Ramos (cell line): ENCODE results near the gene AQP12B.

Source experiments
- in situ Hi-C: fragments of 300-500 bp; cut with MboI; formaldehyde crosslinking; loops from one replicate; pipeline ENCODE4 v1.14.3; 2022; ENCODE audit warnings: low sequenced_read_pairs; ENCODE audit not compliant: unreplicated experiment

Gene AQP12B

DNA sequence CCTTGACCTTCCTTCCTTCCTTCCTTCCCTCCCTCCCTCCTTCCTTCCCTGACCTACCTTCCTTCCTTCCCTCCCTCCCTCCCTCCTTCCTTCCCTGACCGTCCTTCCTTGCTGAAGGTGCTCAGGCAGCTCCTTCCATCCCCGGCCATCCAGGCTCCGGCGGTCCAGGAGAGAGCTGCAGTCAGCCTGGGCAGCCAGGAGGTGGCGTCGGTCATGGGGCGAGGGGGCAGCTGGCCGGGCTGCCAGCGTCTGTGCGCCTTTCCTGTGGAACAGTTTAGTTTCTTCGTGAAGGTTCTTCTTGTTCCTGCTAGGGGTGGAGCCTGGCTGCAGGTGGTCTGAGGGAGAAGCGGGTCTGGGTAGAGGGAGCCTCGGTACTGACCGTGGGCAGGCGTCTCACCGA, 41.7 kb downstream of the AQP12B start:
- in situ Hi-C loops, result no loop called here

DNA sequence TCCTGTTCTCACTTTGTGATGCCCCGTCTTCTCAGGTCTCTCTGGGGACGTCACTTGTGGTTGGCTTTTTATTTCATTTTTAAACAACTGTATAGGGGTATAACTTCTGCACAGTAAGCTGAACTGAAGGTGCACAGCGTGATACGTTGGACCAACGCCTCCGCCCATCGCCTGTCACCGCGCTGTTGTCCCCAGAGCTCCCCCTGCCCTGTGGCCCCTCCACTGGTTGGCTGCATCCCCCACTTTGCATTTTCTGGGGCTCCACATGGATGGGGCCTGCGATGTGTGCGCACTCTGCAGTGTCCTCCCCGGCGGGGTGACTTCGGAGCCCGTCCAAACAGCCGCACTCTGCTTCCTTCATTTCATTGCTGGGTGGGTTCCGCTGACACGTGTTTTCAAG, 43.1 kb downstream of the AQP12B start:
- in situ Hi-C loops, result no loop called here

- in situ Hi-C loops, result no loop called here
Measured at GRCh38 chr2:240638512-240639160, 44.0 kb downstream of the AQP12B start.

DNA sequence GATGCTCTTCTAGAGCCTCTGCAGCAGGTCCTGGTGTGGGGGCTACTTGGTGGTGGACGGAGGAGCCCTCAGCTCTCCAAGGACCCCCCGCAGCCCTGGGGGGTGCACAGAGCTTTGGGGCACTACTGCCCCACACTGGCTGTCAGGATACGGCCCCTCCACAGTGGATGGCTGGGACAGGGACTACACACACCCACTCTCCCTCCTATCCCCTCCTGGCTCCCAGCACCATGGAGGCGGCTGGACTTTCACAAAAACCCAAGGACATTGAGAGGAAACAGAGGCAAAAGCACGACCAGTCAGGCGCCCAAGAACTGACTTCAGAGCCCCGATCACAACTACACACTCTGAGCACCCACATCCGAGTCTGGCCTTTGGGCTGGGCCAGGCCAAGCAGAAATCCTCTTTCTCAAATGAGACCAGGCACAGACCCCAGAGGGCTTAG, 44.8 kb downstream of the AQP12B start:
- in situ Hi-C loops, result no loop called here

GRCh38 chr2:240637116-240637900, 45.4 kb downstream of the AQP12B start:
- in situ Hi-C loops, result no loop called here

GRCh38 chr2:240636563-240637115, 46.0 kb downstream of the AQP12B start:
- in situ Hi-C loops, result no loop called here

- in situ Hi-C loops, result no loop called here
Measured at GRCh38 chr2:240635998-240636547, 46.6 kb downstream of the AQP12B start.

- in situ Hi-C loops, result no loop called here
Measured at GRCh38 chr2:240635121-240635997, 47.3 kb downstream of the AQP12B start.

GRCh38 chr2:240632306-240632721, 50.4 kb downstream of the AQP12B start:
- in situ Hi-C loops, result no loop called here

- in situ Hi-C loops, result no loop called here
Measured at GRCh38 chr2:240631548-240632305, 51.0 kb downstream of the AQP12B start.

DNA sequence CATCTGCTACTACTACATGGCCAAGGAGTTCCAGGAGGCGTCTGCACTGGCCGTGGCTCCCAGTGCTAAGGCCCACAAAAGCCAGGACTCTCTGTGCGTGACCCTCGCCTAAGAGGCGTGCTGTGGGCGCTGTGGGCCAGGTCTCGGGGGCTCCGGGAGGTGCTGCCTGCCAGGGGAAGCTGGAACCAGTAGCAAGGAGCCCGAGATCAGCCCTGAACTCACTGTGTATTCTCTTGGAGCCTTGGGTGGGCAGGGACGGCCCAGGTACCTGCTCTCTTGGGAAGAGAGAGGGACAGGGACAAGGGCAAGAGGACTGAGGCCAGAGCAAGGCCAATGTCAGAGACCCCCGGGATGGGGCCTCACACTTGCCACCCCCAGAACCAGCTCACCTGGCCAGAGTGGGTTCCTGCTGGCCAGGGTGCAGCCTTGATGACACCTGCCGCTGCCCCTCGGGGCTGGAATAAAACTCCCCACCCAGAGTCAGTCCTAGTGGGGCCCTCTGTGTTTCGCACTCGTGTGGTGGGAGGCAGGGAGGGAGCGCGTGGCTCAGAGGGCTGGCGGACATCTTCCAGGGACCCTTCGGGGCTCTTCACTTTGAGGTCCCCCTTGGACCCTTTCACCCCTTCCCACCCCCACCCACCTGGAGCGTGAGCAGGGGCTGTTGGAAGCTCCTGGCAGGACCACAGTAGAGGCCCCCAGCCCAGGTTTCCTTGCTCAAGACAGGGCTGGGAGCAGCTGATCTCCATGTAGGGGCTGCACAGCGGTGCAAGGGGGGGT, 51.7 kb downstream of the AQP12B start:
- in situ Hi-C loops, result no loop called here

GRCh38 chr2:240629968-240630770, 52.5 kb downstream of the AQP12B start:
- in situ Hi-C loops, result no loop called here

DNA sequence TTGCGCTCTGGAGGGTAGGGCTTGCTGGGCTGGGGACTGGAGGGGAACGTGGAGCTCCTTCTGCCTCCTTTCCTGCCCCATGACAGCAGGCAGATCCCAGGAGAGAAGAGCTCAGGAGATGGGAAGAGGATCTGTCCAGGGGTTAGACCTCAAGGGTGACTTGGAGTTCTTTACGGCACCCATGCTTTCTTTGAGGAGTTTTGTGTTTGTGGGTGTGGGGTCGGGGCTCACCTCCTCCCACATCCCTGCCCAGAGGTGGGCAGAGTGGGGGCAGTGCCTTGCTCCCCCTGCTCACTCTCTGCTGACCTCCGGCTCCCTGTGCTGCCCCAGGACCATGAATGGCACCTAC, 53.1 kb downstream of the AQP12B start:
- in situ Hi-C loops, result no loop called here

- in situ Hi-C loops, result no loop called here
Measured at GRCh38 chr2:240628808-240629618, 53.7 kb downstream of the AQP12B start.

DNA sequence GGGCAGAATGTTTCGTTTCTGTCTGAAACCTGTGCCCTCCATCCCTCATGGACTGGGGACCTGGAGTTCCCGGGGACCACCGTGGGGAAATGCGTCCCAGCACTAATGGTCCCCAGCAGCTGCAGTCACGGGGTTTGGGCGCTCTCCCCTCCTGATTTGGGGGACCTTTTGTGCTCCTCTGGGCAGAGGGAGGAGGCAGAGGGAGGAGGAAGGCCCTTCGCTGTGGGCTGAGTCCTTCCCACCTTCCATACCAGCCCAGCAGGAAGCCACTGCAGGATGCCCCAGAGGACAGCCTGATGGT, 54.2 kb downstream of the AQP12B start:
- in situ Hi-C loops, result no loop called here

- in situ Hi-C loops, result no loop called here
Measured at GRCh38 chr2:240627736-240628506, 54.8 kb downstream of the AQP12B start.
